WTC11 (cell line): ENCODE results near the gene LRRC61. TPM values are rescaled to one million over a fixed set of nuclear protein-coding genes. Genes with fewer than 3 reads are reported as not detected.

Experiments
- ATAC-seq: fragments of 200-7000 bp; cut with Tn5 transposase; 2 replicates; pipeline ENCODE4 v1.10.0; 2021; ENCODE audit warnings: mild to moderate bottlenecking, moderate library complexity
- CTCF ChIA-PET: fragments of 300-600 bp; sonication (Branson Sonifier 250); formaldehyde crosslinking; loops from one replicate; lab custom pipeline; 2021; ENCODE audit warnings: antibody characterized with exemption; lab: Charles Lee
- POLR2A ChIA-PET: fragments of 350-600 bp; sonication (Branson Sonifier 250); formaldehyde crosslinking; loops from one replicate; lab custom pipeline; 2021; ENCODE audit warnings: antibody characterized with exemption; lab: Charles Lee
- DNase-seq: peaks from one replicate; pipeline ENCODE4 v3.0.0; 2021; ENCODE audit warnings: low spot score
- H3K27ac Mint-ChIP-seq: 2 replicates; pipeline ENCODE4 v1.8.0; 2021; ENCODE audit warnings: mixed read lengths
- H3K27me3 Mint-ChIP-seq: 2 replicates; pipeline ENCODE4 v1.8.0; 2021; ENCODE audit warnings: low read depth, mild to moderate bottlenecking, moderate library complexity, mixed read lengths
- H3K36me3 Mint-ChIP-seq: 2 replicates; pipeline ENCODE4 v1.8.0; 2021; ENCODE audit warnings: mixed read lengths
- H3K4me1 Mint-ChIP-seq: 2 replicates; pipeline ENCODE4 v1.8.0; 2022; ENCODE audit warnings: mixed read lengths
- H3K4me3 Mint-ChIP-seq: 2 replicates; pipeline ENCODE4 v1.8.0; 2021; ENCODE audit warnings: mild to moderate bottlenecking, moderate library complexity, mixed read lengths
- H3K9me3 Mint-ChIP-seq: 2 replicates; pipeline ENCODE4 v1.8.0; 2021; ENCODE audit warnings: mixed read lengths
- ARID4B ChIP-seq: sonication (generic); formaldehyde crosslinking; IDR thresholded peaks from 2 replicates; pipeline ENCODE4 v1.8.0; 2023; ENCODE audit warnings: missing genetic modification reagents, mild to moderate bottlenecking, borderline replicate concordance
- ATF3 ChIP-seq: sonication (generic); formaldehyde crosslinking; conservative IDR thresholded peaks from 2 replicates; pipeline ENCODE4 v1.8.1; 2022; ENCODE audit warnings: mild to moderate bottlenecking, missing genetic modification reagents
- CREM ChIP-seq: sonication (generic); formaldehyde crosslinking; IDR thresholded peaks from 2 replicates; pipeline ENCODE4 v1.8.1; 2022; ENCODE audit warnings: mild to moderate bottlenecking, missing genetic modification reagents, moderate library complexity
- E2F5 ChIP-seq: sonication (generic); formaldehyde crosslinking; IDR thresholded peaks from 2 replicates; pipeline ENCODE4 v1.8.1; 2022; ENCODE audit warnings: mild to moderate bottlenecking, moderate library complexity, missing genetic modification reagents
- GABPB1 ChIP-seq: sonication (generic); formaldehyde crosslinking; IDR thresholded peaks from 2 replicates; pipeline ENCODE4 v1.8.1; 2023; ENCODE audit warnings: mild to moderate bottlenecking, missing genetic modification reagents
- GRHL2 ChIP-seq: fragments of 250-450 bp; sonication (Bioruptor Pico); IDR thresholded peaks from 2 replicates; pipeline ENCODE4 v1.8.0; 2022; ENCODE audit warnings: mild to moderate bottlenecking, moderate library complexity; ENCODE audit not compliant: insufficient replicate concordance, severe bottlenecking
- IRF1 ChIP-seq: sonication (generic); formaldehyde crosslinking; IDR thresholded peaks from 2 replicates; pipeline ENCODE4 v1.8.0; 2023; ENCODE audit warnings: missing genetic modification reagents
- JUN ChIP-seq: sonication (generic); formaldehyde crosslinking; IDR thresholded peaks from 2 replicates; pipeline ENCODE4 v1.8.0; 2023; ENCODE audit warnings: mild to moderate bottlenecking, missing genetic modification reagents
- KAT7 ChIP-seq: sonication (generic); formaldehyde crosslinking; IDR thresholded peaks from 2 replicates; pipeline ENCODE4 v1.8.1; 2023; ENCODE audit warnings: missing genetic modification reagents, mild to moderate bottlenecking, borderline replicate concordance
- MYBL2 ChIP-seq: sonication (generic); formaldehyde crosslinking; IDR thresholded peaks from 2 replicates; pipeline ENCODE4 v1.8.1; 2023; ENCODE audit warnings: mild to moderate bottlenecking, moderate library complexity, missing genetic modification reagents
- NR1H2 ChIP-seq: sonication (generic); formaldehyde crosslinking; IDR thresholded peaks from 2 replicates; pipeline ENCODE4 v1.9.0; 2021; ENCODE audit warnings: mild to moderate bottlenecking, moderate library complexity, missing genetic modification reagents
- PRRX2 ChIP-seq: fragments of 250-450 bp; sonication (Bioruptor Pico); IDR thresholded peaks from 2 replicates; pipeline ENCODE4 v1.8.0; 2021; ENCODE audit warnings: mild to moderate bottlenecking
- SP1 ChIP-seq: sonication (generic); formaldehyde crosslinking; conservative IDR thresholded peaks from 2 replicates; pipeline ENCODE4 v1.8.1; 2022; ENCODE audit warnings: missing genetic modification reagents
- ZNF219 ChIP-seq: sonication (generic); formaldehyde crosslinking; IDR thresholded peaks from 2 replicates; pipeline ENCODE4 v1.8.0; 2023; ENCODE audit warnings: missing genetic modification reagents, mild to moderate bottlenecking, borderline replicate concordance
- ZNF317 ChIP-seq: sonication (generic); formaldehyde crosslinking; IDR thresholded peaks from 2 replicates; pipeline ENCODE4 v1.8.1; 2023; ENCODE audit warnings: low read depth, mild to moderate bottlenecking, moderate library complexity, missing genetic modification reagents, borderline replicate concordance
- ZNF396 ChIP-seq: fragments of 250-450 bp; sonication (Bioruptor Pico); IDR thresholded peaks from 2 replicates; pipeline ENCODE4 v1.8.0; 2021; ENCODE audit warnings: mild to moderate bottlenecking, moderate library complexity, borderline replicate concordance
- ZNF532 ChIP-seq: fragments of 250-450 bp; sonication (Bioruptor Pico); IDR thresholded peaks from 2 replicates; pipeline ENCODE4 v1.9.0; 2021; ENCODE audit warnings: mild to moderate bottlenecking, borderline replicate concordance
- ZSCAN18 ChIP-seq: fragments of 250-450 bp; sonication (Bioruptor Pico); IDR thresholded peaks from 2 replicates; pipeline ENCODE4 v2.1.2; 2022; ENCODE audit warnings: mild to moderate bottlenecking, moderate library complexity
- total RNA-seq: library from RNA; stranded (reverse); gene quantifications from 3 replicates; pipeline ENCODE4 v1.2.3, GENCODE V29; 2021

LRRC61 gene
- total RNA-seq, 1 experiment from 2014 or later: 27.7 TPM

GRCh38 chr7:150381096-150381495, 57.9 kb downstream of the LRRC61 start:
- peaks cover 82% of the 10 kb centered on the region for H3K4me1 Mint-ChIP-seq
- H3K36me3 Mint-ChIP-seq: peaks cover 3% of the 10 kb centered on the region; the same call in 1 of the 2 replicates
- peak; percentile 13 for DNase-seq
- H3K27ac Mint-ChIP-seq: peak overlapping the region; percentile 92
- H3K27me3 Mint-ChIP-seq: no peaks in the 10 kb centered on the region
- POLR2A ChIA-PET: interaction anchor here (1.0 to 1.4 kb wide), 3 partner anchors 10 to 13 kb away, joined by 3 to 5 read pairs (median 4); partner anchors contain the start of gene REPIN1
- CTCF ChIA-PET: interaction anchor here (1.2 kb wide), 1 partner anchor 24 kb away, joined by 3 read pairs; a partner anchor contains a TSS
- TF ChIP-seq CREM (CRISPR knock-in tag): no peak
- peak overlapping the region; percentile 87 for H3K4me3 Mint-ChIP-seq
- ATAC-seq: no peak
- no peaks in the 10 kb centered on the region for H3K9me3 Mint-ChIP-seq

GRCh38 chr7:150381785-150382122, 58.6 kb downstream of the LRRC61 start:
- DNase-seq (peak; percentile 6), ATAC-seq (no peak)
- CTCF ChIA-PET: interaction anchor here (0.6 kb wide), 1 partner anchor 47 kb away, joined by 3 read pairs; no protein-coding TSS in a partner anchor
- H3K4me1 Mint-ChIP-seq: peaks cover 82% of the 10 kb centered on the region
- POLR2A ChIA-PET: interaction anchor here (0.6 kb wide), 1 partner anchor 699 kb away, joined by 3 read pairs; the partner anchor contains the start of gene FASTK
- H3K27me3 Mint-ChIP-seq: no peaks in the 10 kb centered on the region
- H3K4me3 Mint-ChIP-seq: no peak overlapping the region
- no peaks in the 10 kb centered on the region for H3K9me3 Mint-ChIP-seq
- TF ChIP-seq GABPB1: no peak
- TF ChIP-seq ATF3: no peak
- no peak for TF ChIP-seq ZNF532 (CRISPR knock-in tag)
- no peak for TF ChIP-seq ZSCAN18 (CRISPR knock-in tag)
- TF ChIP-seq PRRX2 (CRISPR knock-in tag): no peak
- no peak for TF ChIP-seq JUN
- no peak for TF ChIP-seq SP1 (CRISPR knock-in tag)
- TF ChIP-seq ARID4B (CRISPR knock-in tag): no peak
- no peak for TF ChIP-seq MYBL2
- TF ChIP-seq IRF1 (CRISPR knock-in tag): no peak
- no peak for TF ChIP-seq KAT7 (CRISPR knock-in tag)
- no peak for TF ChIP-seq E2F5 (CRISPR knock-in tag)
- TF ChIP-seq GRHL2: no peak
- no peak for TF ChIP-seq ZNF317
- TF ChIP-seq ZNF219 (CRISPR knock-in tag): no peak
- TF ChIP-seq ZNF396 (CRISPR knock-in tag): no peak
- TF ChIP-seq NR1H2: no peak
- peaks cover 7% of the 10 kb centered on the region for H3K36me3 Mint-ChIP-seq
- H3K27ac Mint-ChIP-seq: no peak overlapping the region; the same call in 1 of the 2 replicates
